Breast epithelium (tissue), 3 donors: ENCODE measurements around the gene DIPK1C.

Experiments used
- POLR2A ChIP-seq: fragments of 450-650 bp; IDR thresholded peaks from one replicate; pipeline ENCODE4 v1.6.1; 2016; ENCODE audit warnings: antibody characterized with exemption, mild to moderate bottlenecking, moderate library complexity
- TF ChIP-seq, protein P1 (sequence below), 3 donors: fragments of 450-650 bp; IDR thresholded peaks; one replicate each; pipeline ENCODE4 v1.5.1; 2016 to 2017; ENCODE audit warnings: antibody characterized with exemption in 3 of 3, mild to moderate bottlenecking in 3 of 3, moderate library complexity in 3 of 3

- TF ChIP-seq POLR2A, result no peak
- TF ChIP-seq, protein P1, sequence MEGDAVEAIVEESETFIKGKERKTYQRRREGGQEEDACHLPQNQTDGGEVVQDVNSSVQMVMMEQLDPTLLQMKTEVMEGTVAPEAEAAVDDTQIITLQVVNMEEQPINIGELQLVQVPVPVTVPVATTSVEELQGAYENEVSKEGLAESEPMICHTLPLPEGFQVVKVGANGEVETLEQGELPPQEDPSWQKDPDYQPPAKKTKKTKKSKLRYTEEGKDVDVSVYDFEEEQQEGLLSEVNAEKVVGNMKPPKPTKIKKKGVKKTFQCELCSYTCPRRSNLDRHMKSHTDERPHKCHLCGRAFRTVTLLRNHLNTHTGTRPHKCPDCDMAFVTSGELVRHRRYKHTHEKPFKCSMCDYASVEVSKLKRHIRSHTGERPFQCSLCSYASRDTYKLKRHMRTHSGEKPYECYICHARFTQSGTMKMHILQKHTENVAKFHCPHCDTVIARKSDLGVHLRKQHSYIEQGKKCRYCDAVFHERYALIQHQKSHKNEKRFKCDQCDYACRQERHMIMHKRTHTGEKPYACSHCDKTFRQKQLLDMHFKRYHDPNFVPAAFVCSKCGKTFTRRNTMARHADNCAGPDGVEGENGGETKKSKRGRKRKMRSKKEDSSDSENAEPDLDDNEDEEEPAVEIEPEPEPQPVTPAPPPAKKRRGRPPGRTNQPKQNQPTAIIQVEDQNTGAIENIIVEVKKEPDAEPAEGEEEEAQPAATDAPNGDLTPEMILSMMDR (IDR thresholded peaks at IDR 0.05), result no peak
Observed at GRCh38 chr18:74497324-74497676, 40.2 kb upstream of the DIPK1C start.
